HG03060 (cell line): ENCODE measurements around the gene DENND2D.
A peak's percentile ranks its signal among the peaks of the same experiment; 100 is the strongest.

ENCODE experiments used
- ATAC-seq: cut with Tn5 transposase; IDR thresholded peaks from one replicate; pipeline ENCODE4 v1.9.1; 2021; ENCODE audit warnings: low read depth, moderate number of reproducible peaks; ENCODE audit not compliant: unreplicated experiment

DENND2D gene

GRCh38 chr1:111141245-111142220 lies 58.9 kb downstream of the DENND2D start:
- no peak for ATAC-seq

DNA sequence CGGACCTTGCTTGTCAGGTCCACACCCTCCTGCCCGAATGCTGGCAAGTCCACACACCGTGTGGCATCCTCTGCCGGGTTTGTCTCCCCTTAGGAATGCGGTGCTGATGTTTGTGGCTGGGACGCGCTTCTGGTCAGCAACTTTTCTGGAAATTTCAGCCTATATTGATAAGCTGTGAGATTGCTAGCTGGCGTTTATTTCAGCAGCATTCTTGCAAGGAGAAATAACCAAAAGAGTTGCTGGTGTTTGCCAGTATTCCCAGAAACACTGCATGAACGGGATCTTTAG lies 59.8 kb downstream of the DENND2D start:
- no peak for ATAC-seq

DNA sequence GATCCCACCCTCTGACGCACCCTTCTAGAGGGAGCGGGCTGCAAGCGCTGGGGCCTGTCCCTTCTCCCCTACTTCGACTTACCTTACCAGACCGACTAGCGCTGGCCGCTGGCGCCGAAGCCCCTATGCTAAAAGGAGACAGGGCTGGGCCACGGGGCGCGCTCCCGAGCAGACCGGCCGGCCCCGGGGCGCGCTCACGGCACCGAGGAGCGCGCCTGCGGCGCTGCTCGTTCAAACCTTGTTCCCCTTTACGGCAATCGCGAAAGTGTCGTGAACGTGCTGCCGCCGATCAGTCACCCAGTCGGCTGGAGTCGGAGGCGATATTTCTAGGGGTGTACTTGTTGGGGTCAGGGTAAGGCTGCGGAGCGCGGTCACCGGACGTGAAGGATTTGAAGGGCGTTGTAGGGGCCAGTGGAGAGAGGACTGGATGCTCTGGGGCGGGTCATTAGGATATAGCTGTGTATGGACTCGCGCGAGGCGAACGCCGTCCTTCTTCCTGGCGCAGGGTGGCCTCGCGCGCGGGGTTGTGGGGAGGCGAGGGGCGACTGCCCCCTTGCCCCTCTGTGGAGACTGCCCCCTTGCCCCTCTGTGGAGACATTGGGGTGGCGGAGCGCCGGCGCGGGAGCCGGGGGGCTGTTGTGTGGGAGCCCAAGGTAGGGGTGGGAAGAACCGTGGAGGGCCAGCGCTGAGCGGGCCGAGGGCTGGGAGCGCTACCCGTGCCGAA lies 60.3 kb downstream of the DENND2D start, which contains the start of the genes CEPT1 and DRAM2:
CEPT1 (plus strand) TSS at position 268 of the 724 bp plus-strand sequence. CDS start 7,492 bp downstream, outside the sequence.
DRAM2 (minus strand) TSS at position 138 of the 724 bp plus-strand sequence. CDS start 8,539 bp downstream, outside the sequence.
- peak; percentile 37 for ATAC-seq

GRCh38 chr1:111139324-111139955 lies 61.0 kb downstream of the DENND2D start:
- peak; percentile 22 for ATAC-seq
